Measurements from ENCODE around the gene STX1A.
A peak's percentile ranks its signal among the peaks of the same experiment; 100 is the strongest.

STX1A gene

GRCh38 chr7:73718905-73719805 is at the start of gene STX1A:
Gene STX1A, minus strand, starts transcription at chr7:73719669. Its CDS starts 38 bp downstream, at chr7:73719631.
- DNase-seq, result peak; percentile 79

- no peak for DNase-seq
These were observed 49.4 kb upstream of the STX1A start for GRCh38 chr7:73768641-73769480.

- DNase-seq, result no peak
These were observed 47.2 kb upstream of the STX1A start for GRCh38 chr7:73766556-73767229.

GRCh38 chr7:73762659-73762999 is 43.2 kb upstream of the STX1A start:
- DNase-seq, result no peak

GRCh38 chr7:73761854-73762658 is 42.6 kb upstream of the STX1A start:
- DNase-seq, result no peak

- peak; percentile 93 for DNase-seq
These were observed 39.2 kb upstream of the STX1A start for GRCh38 chr7:73758581-73759138.

- peak; percentile 99 for DNase-seq
These were observed 30.7 kb upstream of the STX1A start for GRCh38 chr7:73749931-73750776.

- DNase-seq, result no peak
These were observed 26.9 kb upstream of the STX1A start for GRCh38 chr7:73746378-73746777.

GRCh38 chr7:73742753-73743641 is 23.5 kb upstream of the STX1A start:
- DNase-seq, result no peak

GRCh38 chr7:73742338-73742752 is 22.9 kb upstream of the STX1A start:
- DNase-seq, result no peak

GRCh38 chr7:73741600-73741999 is 22.1 kb upstream of the STX1A start:
- DNase-seq, result no peak

- no peak for DNase-seq
These were observed 21.3 kb upstream of the STX1A start for GRCh38 chr7:73740771-73741170.

GRCh38 chr7:73740212-73740611 is 20.7 kb upstream of the STX1A start:
- no peak for DNase-seq

- DNase-seq, result no peak
These were observed 19.9 kb upstream of the STX1A start for GRCh38 chr7:73739387-73739767.

GRCh38 chr7:73738612-73739386 is 19.3 kb upstream of the STX1A start, which contains the start of gene ABHD11:
Gene ABHD11, minus strand, starts transcription at chr7:73738802. Its CDS starts 32 bp downstream, at chr7:73738770.
- DNase-seq, result peak; percentile 99

- DNase-seq, result peak; percentile 88
These were observed 18.7 kb upstream of the STX1A start for GRCh38 chr7:73738220-73738611.

GRCh38 chr7:73737491-73738219 is 18.2 kb upstream of the STX1A start:
- no peak for DNase-seq

GRCh38 chr7:73736885-73737284 is 17.4 kb upstream of the STX1A start:
- no peak for DNase-seq
